ENCODE results near the gene WNK4.

DNA sequence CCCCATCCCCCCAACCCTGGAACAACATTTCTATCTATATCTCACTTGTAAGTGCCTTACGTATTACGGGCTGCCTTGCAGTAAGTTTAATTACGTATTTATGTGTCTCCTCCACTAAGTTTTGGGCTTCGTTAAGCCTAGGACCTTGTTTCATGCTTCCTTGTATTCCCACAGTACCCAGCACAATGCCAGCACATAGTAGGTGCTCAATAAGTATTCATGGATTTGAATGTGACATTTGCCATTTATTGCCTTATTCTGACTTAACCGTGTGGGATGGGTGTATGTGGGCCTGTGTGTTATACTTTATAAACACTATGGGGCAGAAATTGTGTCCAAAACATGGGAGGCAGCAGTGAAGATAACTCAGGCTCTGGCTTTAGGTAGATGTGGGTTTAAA, 12.1 kb downstream of the WNK4 start:
- TF ChIP-seq, protein P1, sequence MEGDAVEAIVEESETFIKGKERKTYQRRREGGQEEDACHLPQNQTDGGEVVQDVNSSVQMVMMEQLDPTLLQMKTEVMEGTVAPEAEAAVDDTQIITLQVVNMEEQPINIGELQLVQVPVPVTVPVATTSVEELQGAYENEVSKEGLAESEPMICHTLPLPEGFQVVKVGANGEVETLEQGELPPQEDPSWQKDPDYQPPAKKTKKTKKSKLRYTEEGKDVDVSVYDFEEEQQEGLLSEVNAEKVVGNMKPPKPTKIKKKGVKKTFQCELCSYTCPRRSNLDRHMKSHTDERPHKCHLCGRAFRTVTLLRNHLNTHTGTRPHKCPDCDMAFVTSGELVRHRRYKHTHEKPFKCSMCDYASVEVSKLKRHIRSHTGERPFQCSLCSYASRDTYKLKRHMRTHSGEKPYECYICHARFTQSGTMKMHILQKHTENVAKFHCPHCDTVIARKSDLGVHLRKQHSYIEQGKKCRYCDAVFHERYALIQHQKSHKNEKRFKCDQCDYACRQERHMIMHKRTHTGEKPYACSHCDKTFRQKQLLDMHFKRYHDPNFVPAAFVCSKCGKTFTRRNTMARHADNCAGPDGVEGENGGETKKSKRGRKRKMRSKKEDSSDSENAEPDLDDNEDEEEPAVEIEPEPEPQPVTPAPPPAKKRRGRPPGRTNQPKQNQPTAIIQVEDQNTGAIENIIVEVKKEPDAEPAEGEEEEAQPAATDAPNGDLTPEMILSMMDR (IDR thresholded peaks at IDR 0.05 in 8 of 11, conservative IDR thresholded peaks at IDR 0.05 in 3 of 11): no peak
- no peak for TF ChIP-seq POLR2A (IDR thresholded peaks at IDR 0.05)

Data from spleen (tissue), 7 donors.